HG03469 (cell line): ENCODE results near the gene UBE2D2.

Experiments used
- ATAC-seq: cut with Tn5 transposase; IDR thresholded peaks from one replicate; pipeline ENCODE4 v1.9.1; 2021; ENCODE audit warnings: mild to moderate bottlenecking, moderate library complexity, moderate number of reproducible peaks; ENCODE audit not compliant: unreplicated experiment

UBE2D2 gene

DNA sequence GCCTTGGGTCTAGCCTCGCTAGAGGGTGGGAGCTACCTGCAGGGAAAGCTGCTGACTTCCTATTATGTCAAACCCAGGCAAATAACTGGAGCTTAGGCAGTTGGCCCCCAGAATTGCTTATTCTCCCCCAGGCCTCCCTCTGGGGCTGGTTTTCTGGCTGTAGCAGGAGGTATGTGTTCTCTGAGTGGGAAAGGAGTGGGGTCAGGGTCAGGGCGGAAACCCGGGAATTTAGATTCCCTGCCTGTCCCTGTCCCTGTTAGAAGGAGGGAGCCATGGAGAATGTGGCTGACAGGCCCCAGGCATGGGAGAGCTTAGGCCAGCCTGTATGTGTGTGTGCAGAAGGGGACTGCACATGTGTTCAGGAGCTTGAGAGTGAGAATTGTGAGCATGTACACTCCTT is 73.4 kb downstream of the UBE2D2 start:
- ATAC-seq: no peak

DNA sequence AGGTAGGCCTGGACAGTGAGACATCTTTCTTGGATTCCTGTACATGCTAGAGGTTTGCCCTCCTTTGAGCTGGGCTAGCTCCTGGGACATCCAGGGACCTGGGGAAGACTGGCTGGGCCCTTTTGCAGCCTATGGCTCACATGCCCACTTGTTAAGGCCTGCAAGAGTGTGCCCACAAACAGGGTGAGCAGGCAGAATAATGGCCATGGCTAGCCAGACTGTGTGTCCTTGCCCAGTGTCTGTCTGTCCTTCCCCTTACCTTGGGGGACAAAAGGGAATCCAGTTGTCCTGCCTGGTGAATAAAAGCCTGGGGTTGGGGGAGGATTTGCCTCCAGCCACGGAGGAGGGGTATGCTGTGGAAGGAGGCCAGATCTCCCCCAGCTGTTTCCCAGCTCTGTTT is 74.1 kb downstream of the UBE2D2 start:
- ATAC-seq: no peak

DNA sequence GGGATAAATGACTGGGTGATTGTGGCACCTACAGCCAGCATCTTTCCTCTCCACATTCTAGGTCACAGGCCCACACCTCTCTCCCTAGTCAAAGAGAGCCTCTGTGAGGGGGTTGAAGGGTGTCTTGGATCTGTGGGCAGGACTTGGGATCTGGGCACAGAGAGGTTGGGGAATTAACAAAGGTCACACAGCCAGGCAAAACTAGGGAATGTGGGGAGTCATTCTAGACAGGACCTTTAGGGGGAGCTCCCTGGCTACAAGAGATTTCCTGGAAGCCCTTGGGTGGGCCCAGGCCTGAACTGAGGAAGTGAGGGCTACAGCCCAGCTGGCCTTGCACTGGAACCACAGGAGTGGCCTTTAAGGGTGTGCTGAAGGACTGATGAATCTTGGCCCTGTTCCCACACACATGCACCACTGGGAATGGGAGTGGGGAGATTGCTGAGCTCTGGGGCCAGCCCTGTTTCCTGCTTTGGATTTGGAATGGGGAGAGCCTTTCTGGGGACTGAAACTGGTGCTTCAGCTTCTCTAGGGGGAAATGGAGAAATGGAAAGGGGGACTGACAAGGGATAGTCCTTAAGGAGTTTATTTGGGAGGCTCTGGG is 74.6 kb downstream of the UBE2D2 start:
- no peak for ATAC-seq

DNA sequence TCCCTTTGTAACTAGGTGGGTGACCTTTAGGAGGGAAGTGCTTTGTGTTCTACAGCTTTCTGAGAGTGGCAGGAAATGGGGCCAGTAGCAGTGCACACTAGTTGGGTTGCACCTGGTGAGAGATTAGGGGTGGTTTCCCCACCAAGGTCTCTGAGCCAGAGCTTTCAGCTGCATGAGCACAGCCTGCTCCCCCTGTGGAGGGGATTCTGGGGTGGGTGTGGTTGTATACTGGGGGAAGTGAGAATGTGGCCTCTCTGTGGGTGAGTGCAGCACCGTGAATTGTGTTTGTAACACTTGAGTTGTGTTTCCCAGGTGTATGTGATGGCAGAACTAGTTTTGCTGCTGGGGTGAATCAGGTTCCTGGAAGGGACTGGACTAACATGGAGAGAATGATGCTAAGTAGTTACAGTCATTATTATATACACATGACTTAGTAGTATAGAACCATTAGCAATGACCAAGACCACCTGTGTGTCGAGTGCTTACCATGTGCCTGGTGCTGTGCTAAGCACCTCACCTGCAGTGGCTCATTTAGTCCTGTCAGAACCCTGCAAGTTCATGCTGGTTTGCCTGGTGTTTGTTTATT is 75.2 kb downstream of the UBE2D2 start:
- peak; percentile 60 for ATAC-seq

DNA sequence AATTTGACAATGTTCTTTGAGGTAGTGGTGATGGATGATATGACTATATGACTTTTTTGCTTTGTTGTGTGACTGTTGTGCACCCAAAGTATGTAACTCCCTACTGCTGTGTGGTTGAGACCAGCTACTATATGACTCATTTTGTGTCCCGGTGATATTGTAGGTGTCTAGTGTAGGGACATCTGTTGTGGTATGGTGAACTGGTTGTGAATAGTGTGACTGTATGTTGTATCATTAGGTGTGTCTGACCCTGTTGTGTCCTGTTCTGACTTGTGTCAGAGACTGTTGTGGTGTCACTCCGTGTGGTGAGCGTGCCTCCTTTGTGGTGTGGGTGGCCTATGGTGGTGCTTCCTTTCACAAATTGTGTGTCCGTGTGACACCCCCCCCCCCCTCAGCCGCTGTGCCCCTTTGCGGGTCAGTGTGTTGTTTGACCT is 75.9 kb downstream of the UBE2D2 start:
- no peak for ATAC-seq

DNA sequence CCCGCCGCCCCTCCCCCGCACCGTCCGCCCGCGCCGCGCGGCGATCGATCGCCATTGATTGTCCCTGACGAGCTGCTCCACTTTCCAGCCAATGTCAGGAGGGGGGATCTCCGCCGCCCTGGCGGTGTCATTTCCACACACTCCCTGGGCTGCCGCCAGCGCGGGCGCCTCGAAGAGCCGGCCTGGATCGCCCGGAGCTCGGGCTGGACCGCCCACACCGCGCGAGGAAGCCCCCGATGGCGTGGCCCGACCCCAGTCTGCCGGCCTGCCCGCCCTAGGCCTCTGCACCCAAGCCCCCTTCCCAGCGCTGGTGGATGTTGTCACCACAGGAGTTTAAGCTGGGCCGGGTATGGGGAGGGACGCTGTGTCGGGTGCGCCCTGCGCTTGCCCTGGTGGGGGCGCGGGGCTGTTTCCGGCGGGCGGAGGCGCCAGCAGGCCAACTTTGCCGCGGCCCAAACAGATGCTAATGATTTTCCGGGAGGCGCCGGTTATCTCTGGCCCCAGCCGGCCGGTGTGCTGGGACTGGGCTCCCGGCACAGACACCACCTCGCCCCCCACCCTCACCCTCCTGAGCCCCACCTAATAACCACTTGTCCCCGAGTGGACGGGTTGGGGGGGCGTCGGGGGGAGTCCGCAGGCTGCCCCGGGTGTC is 76.4 kb downstream of the UBE2D2 start:
- no peak for ATAC-seq

DNA sequence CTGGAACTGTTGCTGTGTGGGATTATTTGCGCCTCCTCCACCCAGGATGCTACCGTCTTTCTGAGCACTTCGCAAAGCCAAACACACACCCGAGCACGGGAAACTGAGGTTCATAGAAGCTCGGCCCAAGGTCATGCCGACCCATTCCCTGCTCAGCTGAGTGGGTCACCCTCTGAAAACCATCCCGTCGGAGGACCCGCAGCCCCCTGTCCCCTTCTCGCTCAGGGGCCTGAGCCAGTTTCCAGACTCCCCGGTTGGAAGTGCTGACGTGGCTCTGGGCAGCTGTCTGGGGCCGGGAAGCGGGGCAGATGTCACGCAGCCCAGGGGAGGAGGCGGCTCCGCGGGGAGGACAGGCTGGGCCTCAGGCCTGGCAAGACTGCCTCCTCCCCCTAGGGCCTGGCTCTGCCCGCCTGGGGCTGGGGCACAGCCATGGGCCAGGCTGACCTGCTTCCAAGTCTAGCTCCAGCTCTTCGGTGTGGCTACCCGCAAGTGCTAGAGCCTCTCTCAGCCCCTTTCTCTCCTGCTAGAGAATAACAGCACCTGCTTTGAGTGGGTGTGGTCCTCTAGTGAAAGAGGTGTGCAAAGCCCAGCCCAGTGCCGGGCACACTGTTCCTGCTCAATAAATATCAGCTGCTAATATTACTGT is 77.1 kb downstream of the UBE2D2 start:
- no peak for ATAC-seq

DNA sequence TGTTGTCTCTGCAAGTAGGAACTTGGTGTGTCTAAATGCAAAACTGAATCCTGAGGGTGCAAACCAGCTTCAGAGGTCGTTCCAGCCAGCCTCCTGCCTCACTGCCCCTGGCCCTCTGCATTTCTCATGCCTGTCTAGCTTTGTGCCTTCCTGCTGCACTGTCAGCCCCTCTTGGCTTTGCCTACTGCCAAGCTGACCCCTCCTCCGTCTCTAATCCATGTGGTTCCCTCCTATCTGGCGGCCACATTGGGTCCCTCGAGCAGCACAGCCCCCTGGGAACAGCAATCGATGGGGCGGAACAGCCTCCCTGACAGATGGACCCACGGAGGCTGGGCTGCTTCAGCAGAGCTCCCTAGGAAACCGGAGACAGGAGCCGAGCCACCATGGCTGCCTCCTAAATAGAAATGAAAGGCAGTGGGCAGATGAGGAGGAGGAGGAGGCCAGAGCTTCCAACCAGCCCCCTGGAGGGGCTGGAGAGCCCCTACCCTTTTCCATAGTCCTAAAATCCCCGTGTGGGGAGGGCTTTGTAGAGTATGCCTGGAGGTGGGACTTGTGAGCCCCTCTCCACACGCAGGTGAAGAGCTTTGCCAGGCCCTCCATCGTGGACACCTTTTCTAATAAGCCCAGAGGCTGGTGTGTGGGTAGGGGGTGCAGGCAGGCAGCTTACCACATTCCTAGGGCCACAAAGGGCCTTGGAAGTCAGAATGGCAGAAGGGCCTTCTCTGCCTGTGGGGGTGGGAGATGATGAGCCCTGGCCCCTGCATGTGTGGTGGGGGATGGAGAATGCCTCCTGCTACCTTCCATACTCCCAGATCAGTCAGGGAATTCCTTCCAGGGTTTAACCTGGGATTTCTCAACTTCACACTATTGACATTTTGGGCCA is 77.8 kb downstream of the UBE2D2 start:
- no peak for ATAC-seq

DNA sequence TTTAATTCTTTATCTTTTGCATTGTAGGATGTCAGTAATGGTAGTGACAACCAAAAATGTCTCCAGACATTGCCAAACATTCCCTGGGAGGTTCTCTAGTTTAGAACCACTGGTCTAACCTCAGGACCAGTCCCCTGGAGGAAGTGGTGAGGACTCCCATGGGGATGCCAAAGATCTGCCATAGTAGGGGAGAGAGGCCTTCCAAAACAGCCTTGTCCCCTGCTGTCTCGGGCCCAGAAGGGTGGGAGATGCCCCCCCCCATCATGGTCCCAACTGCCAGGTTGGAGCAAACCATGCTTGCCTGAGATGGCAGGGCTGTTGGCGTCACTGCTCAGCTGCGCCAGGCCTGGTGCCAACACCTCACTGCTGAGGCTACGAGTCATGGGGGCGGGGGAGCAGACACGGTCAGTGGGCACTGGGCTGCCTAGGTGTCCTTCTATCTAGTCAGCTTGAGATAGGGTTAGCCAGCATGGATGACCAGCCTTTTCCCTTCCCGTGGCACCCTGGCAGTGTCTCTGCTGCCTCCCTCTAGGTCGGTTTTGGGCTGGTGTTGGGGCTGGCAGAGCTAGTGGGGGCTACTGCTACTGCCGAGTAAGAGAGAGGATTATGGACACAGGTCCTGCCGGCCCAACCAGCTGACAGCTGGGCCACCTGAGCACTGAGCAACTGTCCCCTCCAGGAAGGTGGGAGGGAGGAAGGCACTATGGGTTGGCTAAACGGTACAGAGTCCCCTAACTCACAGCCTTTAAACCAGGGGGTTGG is 78.7 kb downstream of the UBE2D2 start:
- no peak for ATAC-seq

DNA sequence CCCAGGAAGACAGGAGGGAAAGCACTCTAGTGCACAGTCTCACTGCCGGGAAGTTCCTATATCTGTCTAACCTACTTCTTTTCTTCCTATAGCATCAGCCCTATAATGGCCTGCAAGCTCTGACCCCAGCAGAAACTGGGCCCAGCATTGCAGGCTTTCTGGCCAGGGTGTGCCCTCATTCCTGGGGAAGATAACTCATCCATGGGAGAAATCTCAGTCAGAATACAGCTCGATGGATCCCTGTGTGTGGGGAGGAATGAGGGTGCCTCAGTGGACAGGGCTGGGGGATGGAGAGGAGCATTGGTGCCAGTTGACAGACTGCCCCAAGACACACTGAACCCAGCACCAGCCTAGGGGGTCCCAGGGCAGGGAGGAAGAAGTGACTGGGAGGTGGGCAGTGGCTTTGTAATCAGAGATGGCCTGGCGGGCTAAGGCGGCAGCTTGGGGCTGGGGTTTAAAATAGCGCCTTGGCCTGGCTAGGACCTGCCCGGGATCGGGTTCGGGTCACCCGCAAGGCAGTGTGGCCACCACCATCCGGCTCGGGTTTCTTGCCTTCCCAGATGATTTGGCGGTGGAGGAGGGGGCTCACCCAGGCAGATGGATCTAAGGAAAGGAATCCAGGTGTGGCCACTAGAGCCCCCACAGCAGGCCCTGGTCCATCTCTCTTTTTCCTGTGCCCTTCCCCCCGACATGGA is 79.4 kb downstream of the UBE2D2 start:
- ATAC-seq: no peak

DNA sequence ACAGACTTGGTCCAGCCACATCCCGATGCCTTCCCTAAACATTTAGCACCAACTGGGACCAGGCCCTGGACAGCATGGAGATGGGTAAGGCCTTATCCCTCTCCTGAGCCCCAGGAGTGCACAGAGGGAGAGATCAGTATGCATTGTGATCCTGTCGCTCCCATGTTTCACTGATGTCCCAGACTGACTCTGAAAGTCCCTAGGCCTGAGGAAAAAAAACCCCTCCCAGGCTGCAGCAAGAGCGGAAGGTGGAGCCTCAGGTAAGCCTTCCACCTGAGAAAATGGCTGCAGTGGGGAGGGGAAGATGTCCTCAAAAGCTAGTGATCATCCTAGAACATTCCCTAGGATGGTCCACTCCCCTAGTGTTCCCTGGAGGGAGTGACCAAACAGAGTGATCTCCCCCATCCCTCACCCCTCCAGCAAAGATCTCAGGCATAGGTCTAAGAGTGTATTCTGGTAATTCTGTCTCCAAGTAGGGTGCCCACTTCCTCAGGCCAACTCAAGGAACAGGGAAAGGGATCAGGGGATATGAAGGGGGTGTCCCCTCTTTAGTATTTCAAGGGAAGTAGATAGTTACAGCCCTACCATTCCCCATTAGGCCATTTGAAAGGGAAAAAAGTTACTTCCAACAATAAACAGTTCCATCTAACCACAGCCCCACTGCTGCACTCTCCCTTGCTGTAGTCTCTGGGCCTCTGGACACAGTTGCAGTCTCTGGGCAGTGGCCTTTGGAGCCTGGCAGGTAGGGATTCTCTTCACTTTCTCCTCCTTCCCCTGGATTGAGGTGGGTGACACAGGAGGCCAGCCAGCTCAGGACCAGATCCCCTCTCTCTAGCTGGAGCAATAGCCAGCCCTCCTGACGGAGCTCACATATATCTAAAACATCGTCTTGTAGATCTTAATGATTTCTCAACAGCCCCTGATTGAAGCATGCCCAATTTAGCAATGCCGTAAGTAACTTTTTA is 80.3 kb downstream of the UBE2D2 start:
- no peak for ATAC-seq

DNA sequence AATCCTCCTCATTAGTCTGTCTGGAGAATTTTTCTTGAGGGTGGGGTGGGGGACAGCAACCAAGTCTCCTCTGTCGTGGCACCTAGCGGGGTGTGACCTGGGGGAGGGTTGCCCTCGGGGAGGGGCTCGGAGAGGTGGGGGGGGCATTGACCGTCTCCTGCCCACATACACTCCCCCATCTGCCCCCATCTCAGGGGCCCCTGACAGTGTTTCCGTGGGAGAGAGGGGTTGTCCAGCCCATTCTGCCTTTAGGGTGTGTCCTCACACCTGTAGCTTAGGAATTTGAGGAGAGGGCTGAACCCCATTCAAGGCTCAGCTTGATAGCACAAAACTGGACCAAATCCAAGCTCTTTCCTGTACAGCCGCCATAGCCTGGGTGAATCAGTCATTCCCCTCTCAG is 81.1 kb downstream of the UBE2D2 start:
- ATAC-seq: no peak

DNA sequence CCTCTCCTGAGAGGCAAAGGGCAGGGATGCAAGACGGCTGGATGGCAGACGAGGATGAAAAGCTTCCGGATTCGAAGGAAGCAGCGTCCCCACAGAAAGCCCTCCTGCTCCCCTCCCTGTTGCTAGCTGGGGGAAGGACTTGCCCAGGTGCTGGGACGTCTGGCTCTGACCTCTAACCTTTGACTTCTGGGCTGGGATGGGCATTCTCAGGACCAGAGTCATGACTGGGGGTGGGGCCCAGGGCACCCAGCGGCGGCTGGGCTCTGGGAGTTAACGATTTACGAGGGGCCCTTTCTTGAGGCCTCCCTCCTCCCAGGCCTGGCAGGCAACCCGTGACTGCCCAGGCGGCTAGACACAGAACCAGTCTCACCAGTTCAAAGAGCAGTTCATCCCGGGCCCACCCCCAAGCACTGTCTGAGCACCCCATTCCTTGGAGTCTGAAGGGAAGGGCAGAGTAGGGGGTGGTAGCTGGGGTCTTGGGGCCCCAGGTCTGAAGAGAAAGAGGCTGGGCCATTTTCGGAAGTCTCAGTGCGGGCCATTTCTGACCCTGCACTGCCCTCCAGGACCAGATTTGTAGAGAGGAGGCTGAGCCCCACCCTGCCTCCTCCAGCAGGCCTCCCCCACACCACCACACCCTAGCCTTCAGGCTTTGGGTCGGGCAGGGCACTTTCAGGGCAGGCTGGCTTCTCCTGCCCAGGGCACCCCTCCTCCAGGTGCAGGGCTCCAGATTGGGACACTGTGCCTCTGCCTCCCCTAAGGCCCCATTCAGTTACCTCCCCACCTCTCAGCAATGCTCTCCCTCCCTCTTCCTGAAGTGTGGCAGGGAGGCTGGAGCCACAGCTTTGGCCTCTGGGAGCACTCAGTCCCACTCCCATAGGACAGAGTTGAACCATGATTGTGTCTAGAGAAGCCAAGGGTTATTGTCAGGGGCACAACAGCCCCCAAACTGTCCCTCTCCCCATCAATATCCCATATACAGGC is 82.0 kb downstream of the UBE2D2 start:
- ATAC-seq: no peak

DNA sequence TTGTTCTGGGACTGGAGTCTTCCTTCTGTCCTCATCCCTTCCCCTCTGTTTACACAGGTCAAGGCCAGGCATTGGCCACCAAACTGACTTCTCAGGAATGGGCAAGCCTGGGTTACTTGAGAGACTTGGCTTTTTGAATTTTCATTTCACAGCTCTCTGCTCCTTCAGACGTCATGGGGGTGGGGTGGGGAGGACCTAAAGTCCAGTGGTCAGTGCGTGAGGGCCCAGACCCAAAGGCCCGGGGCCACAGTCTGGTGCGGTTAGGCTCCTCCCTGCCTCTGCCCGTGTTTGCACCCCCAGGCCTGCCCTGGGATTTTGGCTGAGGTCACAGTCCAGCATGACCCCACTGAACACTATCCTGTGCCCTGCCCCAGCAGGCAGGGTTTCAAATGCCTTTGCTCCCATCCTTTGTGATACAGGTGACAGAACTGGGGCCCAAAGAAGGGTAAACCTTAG is 82.9 kb downstream of the UBE2D2 start:
- no peak for ATAC-seq

DNA sequence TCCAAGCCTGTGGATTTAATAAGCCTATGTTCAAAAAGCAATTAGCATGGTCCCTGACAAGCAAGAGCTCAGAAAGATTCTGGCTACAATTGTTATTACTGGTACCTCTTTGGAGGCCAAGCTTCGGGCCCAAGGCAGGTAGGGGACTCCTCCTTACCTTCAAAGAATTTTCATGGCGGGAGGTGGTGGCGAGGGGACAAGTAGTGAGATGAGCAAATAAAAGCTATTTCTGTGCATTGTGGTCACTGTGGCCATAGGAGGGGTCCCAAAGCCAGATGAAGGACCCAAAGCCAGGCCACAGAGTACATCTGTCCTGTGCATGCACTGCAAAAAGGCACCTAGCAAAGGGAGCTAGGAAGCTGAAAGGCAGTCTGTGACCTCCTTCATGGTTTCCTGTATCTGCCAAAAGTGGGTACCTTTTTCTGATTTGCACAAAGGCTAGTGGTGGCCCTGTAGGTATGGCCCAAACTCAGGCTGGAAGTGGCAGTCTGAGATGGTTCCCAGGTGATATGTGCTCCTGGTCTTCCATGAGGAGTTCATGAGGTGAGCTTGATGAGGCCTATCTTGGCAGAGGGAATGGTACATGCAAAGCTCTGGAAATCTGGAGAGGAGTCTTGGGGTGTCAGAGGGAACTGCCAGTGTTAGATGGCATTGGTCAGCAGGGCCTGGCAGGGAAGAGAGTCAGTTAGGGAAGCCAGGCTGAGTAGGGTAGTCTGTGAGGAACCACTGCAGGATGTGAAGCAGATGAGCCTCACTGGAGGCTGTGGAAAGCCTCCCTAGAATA is 83.7 kb downstream of the UBE2D2 start:
- ATAC-seq: no peak

DNA sequence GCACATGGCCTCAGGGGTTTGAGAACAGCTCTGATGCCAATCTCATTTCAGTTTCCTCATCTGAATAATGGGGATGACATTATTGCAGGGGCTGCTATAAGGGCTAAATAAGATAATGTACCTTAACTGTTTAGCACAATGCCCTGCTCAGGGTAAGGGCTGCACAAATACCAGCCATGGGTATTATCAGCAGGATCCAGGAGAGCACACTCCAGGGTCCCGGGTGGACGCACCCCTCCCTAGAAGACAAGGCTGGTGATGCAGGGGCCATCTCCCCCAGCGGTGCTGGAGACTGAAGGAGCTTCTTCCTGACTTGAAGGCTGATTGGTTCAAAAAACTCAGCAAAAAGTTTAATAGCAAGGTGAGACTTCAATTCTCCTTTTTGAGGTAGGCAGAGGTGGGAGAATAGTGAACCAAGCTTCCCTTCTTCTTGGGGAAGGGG is 84.3 kb downstream of the UBE2D2 start:
- ATAC-seq: no peak
